Fibroblast of lung (primary cell): ENCODE data around the gene ASAP2. TPM values are rescaled to one million over a fixed set of nuclear protein-coding genes. Genes with fewer than 3 reads are reported as not detected.

Experiments used
- DNase-seq, 2 donors: peaks; one replicate each; pipeline versions ENCODE4 v3.0.0 to v3.0.0-alpha.2; 2010; ENCODE audit warnings: low read depth in 2 of 2
- H2AFZ ChIP-seq: 2 replicates; pipeline ENCODE4 v1.5.1; 2012; ENCODE audit warnings: low read length, control low read depth, inconsistent platforms
- H3K27ac ChIP-seq: 2 replicates; pipeline ENCODE4 v1.5.1; 2011; ENCODE audit warnings: low read length, control low read depth; ENCODE audit not compliant: insufficient read depth
- H3K27me3 ChIP-seq: 2 replicates; pipeline ENCODE4 v1.5.1; 2011; ENCODE audit warnings: mild to moderate bottlenecking, low read length; ENCODE audit not compliant: control insufficient read depth, insufficient read depth
- H3K36me3 ChIP-seq: 2 replicates; pipeline ENCODE4 v1.5.1; 2011; ENCODE audit warnings: low read length; ENCODE audit not compliant: control insufficient read depth, insufficient read depth
- H3K4me1 ChIP-seq: 2 replicates; pipeline ENCODE4 v1.5.1; 2011; ENCODE audit warnings: low read length; ENCODE audit not compliant: control insufficient read depth, insufficient read depth; ENCODE audit errors: extremely low read depth
- H3K4me2 ChIP-seq: 2 replicates; pipeline ENCODE4 v1.5.1; 2011; ENCODE audit warnings: low read length, control low read depth; ENCODE audit not compliant: insufficient read depth; ENCODE audit errors: extremely low read depth
- H3K4me3 ChIP-seq, 4 experiments: fragments of 200-600 bp in 1 of 4; sonication (generic) in 1 of 4; replicated peaks in 1 of 4; 2 replicates each; pipeline ENCODE4 v1.5.1; 2011 to 2016; ENCODE audit warnings: low read length in 4 of 4, low read depth in 3 of 4, mild to moderate bottlenecking in 3 of 4, control low read depth in 2 of 4, inconsistent platforms in 1 of 4, mixed read lengths in 1 of 4; ENCODE audit not compliant: insufficient read depth in 1 of 4; ENCODE audit errors: control extremely low read depth in 1 of 4
- H3K79me2 ChIP-seq: 2 replicates; pipeline ENCODE4 v1.5.1; 2012; ENCODE audit warnings: mild to moderate bottlenecking, low read length, inconsistent platforms; ENCODE audit not compliant: control insufficient read depth, insufficient read depth
- H3K9ac ChIP-seq: 2 replicates; pipeline ENCODE4 v1.5.1; 2011; ENCODE audit warnings: mild to moderate bottlenecking, low read length, control low read depth; ENCODE audit not compliant: insufficient read depth
- H3K9me3 ChIP-seq: 2 replicates; pipeline ENCODE4 v1.5.1; 2012; ENCODE audit warnings: low read depth, low read length; ENCODE audit not compliant: control insufficient read depth, insufficient read depth
- H4K20me1 ChIP-seq: 2 replicates; pipeline ENCODE4 v1.5.1; 2011; ENCODE audit warnings: low read length; ENCODE audit not compliant: control insufficient read depth, insufficient read depth; ENCODE audit errors: extremely low read depth
- EZH2 ChIP-seq: IDR thresholded peaks from 2 replicates; pipeline ENCODE4 v1.5.1; 2012; ENCODE audit warnings: low read length, control low read depth, mild to moderate bottlenecking; ENCODE audit errors: missing control alignments
- polyA plus RNA-seq, 2 donors: library from polyadenylated mRNA; depleted of rRNA in 1 of 2; stranded (reverse) in 1 of 2; unstranded in 1 of 2; fragments of >200 nt; gene quantifications; 2 replicates each; pipeline ENCODE4 v1.2.1, GENCODE V29; 2011 to 2012; ENCODE audit warnings: missing spikeins in 1 of 2
- total RNA-seq: library from RNA; depleted of rRNA; stranded (reverse); fragments of >200 nt; gene quantifications from 2 replicates; pipeline ENCODE4 v1.2.1, GENCODE V29; 2014
- TF ChIP-seq, protein P1 (sequence below), 2 donors: IDR thresholded peaks in 1 of 2; conservative IDR thresholded peaks in 1 of 2; 1 replicate in 1 of 2; 2 replicates in 1 of 2; pipeline ENCODE4 v1.5.1; 2011 to 2012; ENCODE audit warnings: low read length in 2 of 2, control low read depth in 1 of 2, inconsistent platforms in 1 of 2, low read depth in 1 of 2, mild to moderate bottlenecking in 1 of 2

ASAP2 gene
- total and polyA plus RNA-seq, 2 donors (not counting 1 experiment from before 2014, with no cell fraction given) = 19.2 to 19.9 TPM

DNA sequence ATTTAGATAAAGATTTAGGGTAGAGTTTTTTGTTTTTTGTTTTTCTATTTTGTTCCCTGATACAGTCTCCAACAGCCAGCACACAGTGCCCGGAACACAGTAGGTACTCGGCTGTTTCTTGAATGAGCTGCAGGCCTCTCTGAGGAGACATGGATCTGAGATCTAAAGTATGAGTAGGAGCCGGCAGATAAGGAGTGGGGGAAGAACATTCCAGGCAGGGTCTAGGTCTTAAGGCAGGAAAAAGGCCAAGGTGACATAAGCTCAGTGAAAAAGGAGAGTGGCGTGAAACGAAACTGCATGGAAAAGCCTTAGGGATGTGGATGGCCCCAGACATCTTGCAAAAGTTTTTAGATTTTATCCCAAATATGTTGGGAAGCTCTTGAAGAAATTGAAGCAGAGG, 122.3 kb downstream of the ASAP2 start:
- no peaks in the 10 kb centered on the region for H3K9me3 ChIP-seq
- H3K36me3 ChIP-seq = peaks cover 2% of the 10 kb centered on the region
- TF ChIP-seq, protein P1, sequence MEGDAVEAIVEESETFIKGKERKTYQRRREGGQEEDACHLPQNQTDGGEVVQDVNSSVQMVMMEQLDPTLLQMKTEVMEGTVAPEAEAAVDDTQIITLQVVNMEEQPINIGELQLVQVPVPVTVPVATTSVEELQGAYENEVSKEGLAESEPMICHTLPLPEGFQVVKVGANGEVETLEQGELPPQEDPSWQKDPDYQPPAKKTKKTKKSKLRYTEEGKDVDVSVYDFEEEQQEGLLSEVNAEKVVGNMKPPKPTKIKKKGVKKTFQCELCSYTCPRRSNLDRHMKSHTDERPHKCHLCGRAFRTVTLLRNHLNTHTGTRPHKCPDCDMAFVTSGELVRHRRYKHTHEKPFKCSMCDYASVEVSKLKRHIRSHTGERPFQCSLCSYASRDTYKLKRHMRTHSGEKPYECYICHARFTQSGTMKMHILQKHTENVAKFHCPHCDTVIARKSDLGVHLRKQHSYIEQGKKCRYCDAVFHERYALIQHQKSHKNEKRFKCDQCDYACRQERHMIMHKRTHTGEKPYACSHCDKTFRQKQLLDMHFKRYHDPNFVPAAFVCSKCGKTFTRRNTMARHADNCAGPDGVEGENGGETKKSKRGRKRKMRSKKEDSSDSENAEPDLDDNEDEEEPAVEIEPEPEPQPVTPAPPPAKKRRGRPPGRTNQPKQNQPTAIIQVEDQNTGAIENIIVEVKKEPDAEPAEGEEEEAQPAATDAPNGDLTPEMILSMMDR (conservative IDR thresholded peaks at IDR 0.05 in 1 of 2, IDR thresholded peaks at IDR 0.05 in 1 of 2; ENCODE audit: low read depth in 1 of 2, low read length in 2 of 2) = no peak
- no peak for TF ChIP-seq EZH2
- no peak overlapping the region for H3K27ac ChIP-seq
- no peak overlapping the region for H3K4me2 ChIP-seq
- no peak overlapping the region for H3K4me3 ChIP-seq
- no peaks in the 10 kb centered on the region for H4K20me1 ChIP-seq
- H3K9ac ChIP-seq = no peak overlapping the region
- H3K27me3 ChIP-seq = no peaks in the 10 kb centered on the region
- H3K79me2 ChIP-seq = no peaks in the 10 kb centered on the region
- no peak overlapping the region for H2AFZ ChIP-seq
- peaks cover 2% of the 10 kb centered on the region for H3K4me1 ChIP-seq
- DNase-seq = peak in 1 of 2 donors; percentile 42

DNA sequence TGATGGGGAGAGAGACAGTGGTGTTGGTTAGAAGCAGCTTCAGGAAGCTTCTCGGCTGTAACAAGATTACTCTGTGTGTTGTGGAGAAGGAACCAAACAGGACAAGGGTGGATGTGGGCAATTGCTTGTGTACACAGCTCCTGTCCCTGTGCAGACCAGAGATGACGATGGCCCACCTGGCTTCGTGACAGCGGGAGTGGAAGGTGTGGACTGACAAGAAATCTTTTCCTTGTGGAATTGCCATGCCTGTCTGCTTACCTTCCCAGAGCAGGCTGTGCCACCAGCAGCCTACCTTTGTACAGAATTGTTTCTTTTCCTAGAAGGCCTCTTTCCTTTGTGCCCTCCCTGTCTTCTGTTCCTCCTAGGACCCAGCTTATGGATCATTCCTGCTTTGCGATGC, 122.9 kb downstream of the ASAP2 start:
- DNase-seq = no peak
- Histone ChIP-seq H3K9ac (no peak overlapping the region), H3K4me1 (peaks cover 2% of the 10 kb centered on the region), H3K27ac (no peak overlapping the region), H3K4me2 (no peak overlapping the region), H2AFZ (no peak overlapping the region), H4K20me1 (no peaks in the 10 kb centered on the region), H3K27me3 (no peaks in the 10 kb centered on the region), H3K9me3 (no peaks in the 10 kb centered on the region), H3K79me2 (no peaks in the 10 kb centered on the region), H3K4me3 (no peak overlapping the region), H3K36me3 (peaks cover 2% of the 10 kb centered on the region)
- no peak for TF ChIP-seq EZH2
- TF ChIP-seq, protein P1 (conservative IDR thresholded peaks at IDR 0.05 in 1 of 2, IDR thresholded peaks at IDR 0.05 in 1 of 2; ENCODE audit: low read depth in 1 of 2, low read length in 2 of 2) = no peak

- Histone ChIP-seq H3K4me2 (no peak overlapping the region), H3K9ac (no peak overlapping the region), H3K79me2 (no peaks in the 10 kb centered on the region), H2AFZ (no peak overlapping the region), H3K36me3 (peaks cover 2% of the 10 kb centered on the region), H3K4me1 (peaks cover 2% of the 10 kb centered on the region), H3K9me3 (no peaks in the 10 kb centered on the region), H3K27ac (no peak overlapping the region), H3K4me3 (no peak overlapping the region), H4K20me1 (no peaks in the 10 kb centered on the region), H3K27me3 (no peaks in the 10 kb centered on the region)
- no peak for DNase-seq
- TF ChIP-seq, protein P1 (conservative IDR thresholded peaks at IDR 0.05 in 1 of 2, IDR thresholded peaks at IDR 0.05 in 1 of 2; ENCODE audit: low read depth in 1 of 2, low read length in 2 of 2) = no peak
- no peak for TF ChIP-seq EZH2
Measured at GRCh38 chr2:9330612-9331270, 124.1 kb downstream of the ASAP2 start.
